ENCODE data around the gene SFTPA1. TPM values are rescaled to one million over a fixed set of nuclear protein-coding genes. Genes with fewer than 3 reads are reported as not detected.
"Not testable (repeated sequence)": the region's sequence is repeated elsewhere in the genome, so short reads cannot be mapped to it uniquely, and the experiment has no call there.

Gene SFTPA1
- polyA plus RNA-seq, 1 of the 3 experiments (the other 2 are of a cell fraction), result not detected

- no peak overlapping the region for H3K4me3 ChIP-seq (ENCODE audit: low read depth in 2 of 2, low read length in 1 of 2)
- H4K20me1 ChIP-seq (ENCODE audit: insufficient read depth), result no peaks in the 10 kb centered on the region
- H3K4me1 ChIP-seq (ENCODE audit: control insufficient read depth in 1 of 2, insufficient read depth in 2 of 2, low read depth in 1 of 2, low read length in 1 of 2), result no peaks in the 10 kb centered on the region
- no peaks in the 10 kb centered on the region for H3K79me2 ChIP-seq (ENCODE audit: insufficient read depth)
- no peaks in the 10 kb centered on the region for H3K9me3 ChIP-seq
- H3K4me2 ChIP-seq, result no peak overlapping the region
- no peak for DNase-seq
- ChIA-PET CTCF (interaction anchor here (1.2 kb wide), 1 partner anchor 652 kb away, joined by 3 read pairs; no protein-coding TSS in a partner anchor), POLR2A (no interaction called here)
- no peak overlapping the region for H3K9ac ChIP-seq
- no peaks in the 10 kb centered on the region for H3F3A ChIP-seq (replicated peaks; ENCODE audit: insufficient read depth)
- H3K9me2 ChIP-seq, result no peaks in the 10 kb centered on the region
- H2AFZ ChIP-seq (ENCODE audit: low read depth), result no peak overlapping the region
- TF ChIP-seq USF1 (IDR thresholded peaks at IDR 0.05; ENCODE audit: borderline replicate concordance, low read depth), result no peak
- TF ChIP-seq MAX (IDR thresholded peaks at IDR 0.05; ENCODE audit: low read depth), result no peak
- H3K36me3 ChIP-seq (replicated peaks in 1 of 2; ENCODE audit: control insufficient read depth in 1 of 2, insufficient read depth in 2 of 2, low read length in 1 of 2), result no peaks in the 10 kb centered on the region
- H3K27ac ChIP-seq (ENCODE audit: low read depth in 2 of 2, low read length in 1 of 2), result no peak overlapping the region
- H3K27me3 ChIP-seq (ENCODE audit: insufficient read depth), result no peaks in the 10 kb centered on the region
Observed at GRCh38 chr10:79605308-79605707, 5.4 kb upstream of the SFTPA1 start.

- no peaks in the 10 kb centered on the region for H3K27me3 ChIP-seq (ENCODE audit: insufficient read depth)
- no peak overlapping the region for H3K9ac ChIP-seq
- H3K4me3 ChIP-seq (ENCODE audit: low read depth in 2 of 2, low read length in 1 of 2), result peak overlapping the region in 1 of 2 experiments; percentile 37; a peak in 1 of 4 replicates
- no peaks in the 10 kb centered on the region for H3K4me1 ChIP-seq (ENCODE audit: control insufficient read depth in 1 of 2, insufficient read depth in 2 of 2, low read depth in 1 of 2, low read length in 1 of 2)
- H4K20me1 ChIP-seq (ENCODE audit: insufficient read depth), result no peaks in the 10 kb centered on the region
- no peaks in the 10 kb centered on the region for H3K79me2 ChIP-seq (ENCODE audit: insufficient read depth)
- H3K36me3 ChIP-seq (replicated peaks in 1 of 2; ENCODE audit: control insufficient read depth in 1 of 2, insufficient read depth in 2 of 2, low read length in 1 of 2), result no peaks in the 10 kb centered on the region
- no peak overlapping the region for H3K27ac ChIP-seq (ENCODE audit: low read depth in 2 of 2, low read length in 1 of 2)
- CTCF ChIA-PET, result interaction anchor here (0.7 to 0.8 kb wide), 2 partner anchors 14 to 21 kb away, joined by 3 read pairs; no protein-coding TSS in a partner anchor
- no peaks in the 10 kb centered on the region for H3F3A ChIP-seq (replicated peaks; ENCODE audit: insufficient read depth)
- no peak overlapping the region for H3K4me2 ChIP-seq
- peak; percentile 66 for DNase-seq
- H2AFZ ChIP-seq (ENCODE audit: low read depth), result no peak overlapping the region
- WGBS (ENCODE audit: low lambda C conversion rate), result 42% methylated on average over 20 of the region's 20 CpGs
- no peaks in the 10 kb centered on the region for H3K9me2 ChIP-seq
- TF ChIP-seq SMC3 (IDR thresholded peaks at IDR 0.05; ENCODE audit: low read depth, low read length) (peak; percentile 72), EP300 (IDR thresholded peaks at IDR 0.05; ENCODE audit: borderline replicate concordance in 1 of 2, low read depth in 1 of 2, low read length in 1 of 2) (no peak), CTCF (IDR thresholded peaks at IDR 0.05) (peak; percentile 64), JUND (IDR thresholded peaks at IDR 0.05) (no peak), PBX3 (IDR thresholded peaks at IDR 0.05) (no peak), CHD2 (IDR thresholded peaks at IDR 0.05; ENCODE audit: low read length, partially characterized antibody) (no peak), RAD21 (IDR thresholded peaks at IDR 0.05; ENCODE audit: low read length) (peak; percentile 66)
- H3K9me3 ChIP-seq, result no peaks in the 10 kb centered on the region
- POLR2A ChIA-PET, result no interaction called here
Observed at GRCh38 chr10:79608505-79609375, 2.0 kb upstream of the SFTPA1 start.

GRCh38 chr10:79611193-79611976, 646 bp downstream of the SFTPA1 start:
- CTCF ChIA-PET; H3K36me3 ChIP-seq (replicated peaks in 1 of 2; ENCODE audit: control insufficient read depth in 1 of 2, insufficient read depth in 2 of 2, low read length in 1 of 2); H3K4me3 ChIP-seq (ENCODE audit: low read depth in 2 of 2, low read length in 1 of 2); H3K27ac ChIP-seq (ENCODE audit: low read depth in 2 of 2, low read length in 1 of 2); H2AFZ ChIP-seq (ENCODE audit: low read depth); H3K9me2 ChIP-seq; H3K9ac ChIP-seq; H3F3A ChIP-seq (replicated peaks; ENCODE audit: insufficient read depth); H3K27me3 ChIP-seq (ENCODE audit: insufficient read depth); POLR2A ChIA-PET; DNase-seq; H3K9me3 ChIP-seq; H3K4me1 ChIP-seq (ENCODE audit: control insufficient read depth in 1 of 2, insufficient read depth in 2 of 2, low read depth in 1 of 2, low read length in 1 of 2); H3K79me2 ChIP-seq (ENCODE audit: insufficient read depth); H4K20me1 ChIP-seq (ENCODE audit: insufficient read depth); H3K4me2 ChIP-seq: not testable (repeated sequence)
- WGBS (ENCODE audit: low lambda C conversion rate), result 44% methylated on average over 9 of the region's 18 CpGs

Measured in SK-N-SH (cell line).